RWPE1 (cell line): ENCODE results near the gene C5.
"Not testable (repeated sequence)": the region's sequence is repeated elsewhere in the genome, so short reads cannot be mapped to it uniquely, and the experiment has no call there.

ENCODE experiments used
- CTCF ChIA-PET: fragments of 350-600 bp; sonication (Branson Sonifier 250); formaldehyde crosslinking; extraction: SDS; loops from one replicate; lab custom pipeline; 2021; lab: Yijun Ruan, JAX
- POLR2A ChIA-PET: fragments of 400-600 bp; formaldehyde crosslinking; extraction: SDS; loops from one replicate; lab custom pipeline; 2020; ENCODE audit warnings: antibody characterized with exemption; ENCODE audit not compliant: low non-redundant PET; lab: Yijun Ruan, JAX
- DNase-seq: peaks from one replicate; pipeline ENCODE4 v3.0.0; 2012; ENCODE audit warnings: low spot score
- H3K27ac ChIP-seq: fragments of 450-650 bp; 2 replicates; pipeline ENCODE4 v1.5.1; 2017
- CTCF ChIP-seq: fragments of 450-650 bp; conservative IDR thresholded peaks from 2 replicates; pipeline ENCODE4 v1.5.1; 2017; ENCODE audit warnings: low read depth, mild to moderate bottlenecking

Gene C5

GRCh38 chr9:120974181-120974580 lies 75.9 kb downstream of the C5 start:
- ChIA-PET POLR2A (no interaction called here), CTCF (interaction anchor here (0.7 kb wide), 2 partner anchors 314 to 354 kb away, joined by 3 to 4 read pairs; no protein-coding TSS in a partner anchor)
- no peak for TF ChIP-seq CTCF
- H3K27ac ChIP-seq: no peak overlapping the region
- DNase-seq: no peak

- no peak for TF ChIP-seq CTCF
- DNase-seq: no peak
- H3K27ac ChIP-seq: no peak overlapping the region
- ChIA-PET POLR2A (no interaction called here), CTCF (interaction anchor here (0.6 to 0.9 kb wide), 2 partner anchors 10 to 566 kb away, joined by 3 to 4 read pairs; no protein-coding TSS in a partner anchor)
Measured at GRCh38 chr9:120971938-120972337, 78.1 kb downstream of the C5 start.

GRCh38 chr9:120971471-120971870 lies 78.6 kb downstream of the C5 start:
- H3K27ac ChIP-seq, DNase-seq, POLR2A ChIA-PET: not testable (repeated sequence)
- CTCF ChIA-PET: interaction anchor here (0.9 kb wide), 1 partner anchor 10 kb away, joined by 4 read pairs; no protein-coding TSS in a partner anchor

GRCh38 chr9:120970244-120970643 lies 79.8 kb downstream of the C5 start:
- ChIA-PET CTCF (interaction anchor here (0.5 to 0.8 kb wide), 2 partner anchors 11 to 14 kb away, joined by 3 to 4 read pairs; no protein-coding TSS in a partner anchor), POLR2A (no interaction called here)
- DNase-seq: no peak
- no peak for TF ChIP-seq CTCF
- no peak overlapping the region for H3K27ac ChIP-seq

- no peak overlapping the region for H3K27ac ChIP-seq
- ChIA-PET POLR2A (no interaction called here), CTCF (interaction anchor here (1.3 kb wide), 1 partner anchor 15 kb away, joined by 5 read pairs; no protein-coding TSS in a partner anchor)
- DNase-seq: no peak
- no peak for TF ChIP-seq CTCF
Measured at GRCh38 chr9:120966013-120966369, 84.1 kb downstream of the C5 start.

GRCh38 chr9:120965344-120966012 lies 84.6 kb downstream of the C5 start:
- ChIA-PET POLR2A (no interaction called here), CTCF (interaction anchor here (0.6 kb wide), 1 partner anchor 348 kb away, joined by 3 read pairs; no protein-coding TSS in a partner anchor)
- no peak for DNase-seq
- H3K27ac ChIP-seq: no peak overlapping the region
- no peak for TF ChIP-seq CTCF

- no peak overlapping the region for H3K27ac ChIP-seq
- DNase-seq: no peak
- POLR2A ChIA-PET: no interaction called here
- CTCF ChIA-PET: no interaction called here
- no peak for TF ChIP-seq CTCF
Measured at GRCh38 chr9:120961936-120962335, 88.1 kb downstream of the C5 start.
